GM12872 (cell line): Measurements from ENCODE around the gene C3AR1.

Experiments
- TF ChIP-seq, protein P1 (sequence below): IDR thresholded peaks from 3 replicates; pipeline ENCODE4 v1.5.1; 2011; ENCODE audit warnings: low read depth, mild to moderate bottlenecking, low read length, moderate library complexity; ENCODE audit not compliant: insufficient read depth

The C3AR1 gene

DNA sequence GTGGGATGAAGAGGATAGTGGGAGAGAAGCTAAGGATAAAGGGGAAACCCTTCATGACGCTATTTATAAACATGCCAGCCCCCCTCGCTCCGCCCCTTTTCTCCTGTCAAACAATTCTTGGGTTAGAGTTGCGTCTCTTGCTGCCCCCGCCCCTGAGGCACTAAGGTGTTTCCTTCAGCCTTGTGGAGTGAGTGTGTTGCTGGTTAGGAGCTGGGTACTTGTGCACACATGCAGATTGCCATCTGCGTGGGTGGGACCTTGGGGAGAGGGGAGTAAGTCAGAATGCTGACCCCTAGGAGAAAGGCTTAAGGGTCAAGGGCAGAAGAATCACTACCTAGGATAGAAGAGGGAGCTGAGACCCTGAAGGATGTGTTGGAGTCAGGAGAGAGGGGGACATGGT, 28.2 kb downstream of the C3AR1 start:
- TF ChIP-seq, protein P1, sequence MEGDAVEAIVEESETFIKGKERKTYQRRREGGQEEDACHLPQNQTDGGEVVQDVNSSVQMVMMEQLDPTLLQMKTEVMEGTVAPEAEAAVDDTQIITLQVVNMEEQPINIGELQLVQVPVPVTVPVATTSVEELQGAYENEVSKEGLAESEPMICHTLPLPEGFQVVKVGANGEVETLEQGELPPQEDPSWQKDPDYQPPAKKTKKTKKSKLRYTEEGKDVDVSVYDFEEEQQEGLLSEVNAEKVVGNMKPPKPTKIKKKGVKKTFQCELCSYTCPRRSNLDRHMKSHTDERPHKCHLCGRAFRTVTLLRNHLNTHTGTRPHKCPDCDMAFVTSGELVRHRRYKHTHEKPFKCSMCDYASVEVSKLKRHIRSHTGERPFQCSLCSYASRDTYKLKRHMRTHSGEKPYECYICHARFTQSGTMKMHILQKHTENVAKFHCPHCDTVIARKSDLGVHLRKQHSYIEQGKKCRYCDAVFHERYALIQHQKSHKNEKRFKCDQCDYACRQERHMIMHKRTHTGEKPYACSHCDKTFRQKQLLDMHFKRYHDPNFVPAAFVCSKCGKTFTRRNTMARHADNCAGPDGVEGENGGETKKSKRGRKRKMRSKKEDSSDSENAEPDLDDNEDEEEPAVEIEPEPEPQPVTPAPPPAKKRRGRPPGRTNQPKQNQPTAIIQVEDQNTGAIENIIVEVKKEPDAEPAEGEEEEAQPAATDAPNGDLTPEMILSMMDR: no peak

- TF ChIP-seq, protein P1: no peak
Observed at GRCh38 chr12:8037046-8037663, 29.0 kb downstream of the C3AR1 start.

DNA sequence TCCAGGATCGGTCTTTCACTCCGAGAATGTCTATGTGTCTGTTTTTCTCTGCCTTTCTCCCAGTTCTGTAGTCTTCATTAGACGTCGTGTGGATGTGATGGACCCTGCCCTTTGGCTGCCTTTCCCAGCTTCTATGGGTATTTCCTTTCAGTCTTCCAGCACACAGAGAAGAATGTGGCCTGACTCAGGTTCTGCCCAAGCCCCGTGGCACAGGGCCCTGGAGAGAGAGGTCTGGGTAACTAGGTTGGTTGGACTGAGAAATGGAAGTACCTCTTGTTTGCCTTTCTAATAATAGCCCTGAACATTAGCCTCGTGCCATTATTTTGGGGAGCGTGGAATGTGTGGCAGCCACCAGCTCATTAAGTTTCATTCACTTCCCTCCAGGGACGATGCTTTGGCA, 29.8 kb downstream of the C3AR1 start:
- TF ChIP-seq, protein P1: no peak

DNA sequence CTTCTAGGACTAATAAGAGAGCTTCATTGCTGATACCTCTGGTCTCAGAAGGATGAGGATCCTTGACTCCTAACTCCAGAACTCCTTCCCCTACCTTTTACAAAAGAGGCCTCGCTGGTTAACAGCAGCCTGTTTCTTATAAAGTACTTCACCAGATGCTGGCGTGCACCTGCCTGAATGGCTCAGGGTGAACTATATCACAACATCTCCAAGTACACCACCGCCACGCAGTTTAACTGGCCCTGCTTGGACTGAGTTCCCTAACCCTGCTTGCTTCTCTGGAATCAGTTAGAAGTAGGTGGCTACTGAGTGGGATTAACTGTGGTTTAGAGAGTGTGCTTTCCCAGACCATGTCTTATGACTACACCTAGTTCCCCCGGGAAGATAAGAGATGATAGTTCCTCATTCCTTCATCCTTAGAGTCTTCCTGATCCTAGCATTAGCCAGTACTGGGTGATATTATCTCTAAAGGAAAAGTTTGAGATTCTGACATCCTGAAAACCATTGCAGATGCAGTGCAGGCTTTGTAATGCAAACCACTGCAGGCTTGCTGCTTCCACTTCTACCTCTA, 30.6 kb downstream of the C3AR1 start:
- TF ChIP-seq, protein P1: no peak

DNA sequence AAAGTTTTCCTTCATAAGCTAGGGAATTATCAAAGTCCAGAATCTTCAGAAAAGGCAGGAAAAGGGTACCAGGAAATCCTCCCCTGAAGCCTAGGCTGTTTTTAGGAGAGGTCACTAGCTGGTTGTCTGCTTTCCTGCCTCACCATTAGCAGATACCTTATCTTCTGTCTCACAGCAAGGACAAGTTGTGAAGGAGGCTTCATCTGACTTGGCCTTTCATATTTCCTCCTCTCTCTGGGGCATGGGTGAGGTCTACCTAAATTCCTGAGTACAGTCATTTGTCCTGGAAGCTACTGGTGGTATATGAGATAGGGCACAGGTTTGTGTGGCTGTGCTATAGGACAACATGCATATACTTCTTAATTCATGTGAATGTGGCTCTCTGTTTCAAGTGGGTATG, 31.4 kb downstream of the C3AR1 start:
- TF ChIP-seq, protein P1: no peak

DNA sequence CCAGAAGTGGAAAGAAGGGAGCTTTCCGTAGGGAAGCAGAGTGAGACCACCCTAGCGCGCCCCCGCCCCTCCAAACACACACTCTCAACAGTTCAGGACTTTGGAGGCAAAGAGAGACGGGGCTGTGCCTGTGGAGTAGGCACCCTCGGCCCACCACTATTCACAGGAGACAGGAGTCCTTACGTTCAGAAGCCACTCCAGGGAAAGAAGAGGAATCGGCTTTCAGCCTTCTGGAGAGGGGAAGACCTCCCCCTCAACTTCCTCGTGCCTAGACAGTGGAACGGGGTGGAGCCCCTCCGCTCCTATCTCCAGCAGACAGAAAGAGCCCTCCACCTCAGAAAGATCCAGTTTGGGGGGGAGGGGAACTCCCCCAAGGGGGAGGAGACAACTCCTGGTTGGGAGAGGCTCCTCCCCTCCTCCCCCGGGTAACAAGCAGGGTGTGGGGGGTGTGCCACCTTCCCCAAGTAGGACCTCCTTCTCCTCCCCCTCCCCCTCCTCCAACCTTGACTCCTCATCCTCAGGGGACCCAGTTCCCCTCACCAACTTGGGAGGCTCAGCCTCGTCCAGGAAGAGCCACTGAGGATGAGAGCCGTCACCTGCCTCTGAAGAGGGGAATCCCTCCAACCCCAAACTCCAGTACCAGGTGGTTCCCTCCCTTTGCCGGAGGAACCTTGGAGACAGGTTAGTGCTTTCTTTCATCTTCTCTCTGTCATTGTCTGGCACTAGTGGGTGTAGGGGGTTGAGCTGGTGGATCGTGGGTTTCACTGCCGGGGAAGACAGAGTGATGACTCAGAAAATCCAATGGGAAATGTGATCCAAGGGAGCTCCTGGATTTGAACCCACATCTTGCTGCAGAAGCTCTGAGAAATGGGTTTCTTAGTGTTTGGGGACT, 32.8 kb downstream of the C3AR1 start:
- TF ChIP-seq, protein P1: no peak
